Measurements from ENCODE around the gene KBTBD12.
"Not testable (repeated sequence)": the region's sequence is repeated elsewhere in the genome, so short reads cannot be mapped to it uniquely, and the experiment has no call there.

Gene KBTBD12, protein sequence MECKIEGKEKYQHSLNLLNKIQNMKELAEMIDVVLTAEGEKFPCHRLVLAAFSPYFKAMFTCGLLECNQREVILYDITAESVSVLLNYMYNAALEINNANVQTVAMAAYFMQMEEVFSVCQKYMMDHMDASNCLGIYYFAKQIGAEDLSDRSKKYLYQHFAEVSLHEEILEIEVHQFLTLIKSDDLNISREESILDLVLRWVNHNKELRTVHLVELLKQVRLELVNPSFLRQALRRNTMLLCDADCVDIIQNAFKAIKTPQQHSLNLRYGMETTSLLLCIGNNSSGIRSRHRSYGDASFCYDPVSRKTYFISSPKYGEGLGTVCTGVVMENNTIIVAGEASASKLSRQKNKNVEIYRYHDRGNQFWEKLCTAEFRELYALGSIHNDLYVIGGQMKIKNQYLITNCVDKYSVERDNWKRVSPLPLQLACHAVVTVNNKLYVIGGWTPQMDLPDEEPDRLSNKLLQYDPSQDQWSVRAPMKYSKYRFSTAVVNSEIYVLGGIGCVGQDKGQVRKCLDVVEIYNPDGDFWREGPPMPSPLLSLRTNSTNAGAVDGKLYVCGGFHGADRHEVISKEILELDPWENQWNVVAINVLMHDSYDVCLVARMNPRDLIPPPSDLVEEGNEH

DNA sequence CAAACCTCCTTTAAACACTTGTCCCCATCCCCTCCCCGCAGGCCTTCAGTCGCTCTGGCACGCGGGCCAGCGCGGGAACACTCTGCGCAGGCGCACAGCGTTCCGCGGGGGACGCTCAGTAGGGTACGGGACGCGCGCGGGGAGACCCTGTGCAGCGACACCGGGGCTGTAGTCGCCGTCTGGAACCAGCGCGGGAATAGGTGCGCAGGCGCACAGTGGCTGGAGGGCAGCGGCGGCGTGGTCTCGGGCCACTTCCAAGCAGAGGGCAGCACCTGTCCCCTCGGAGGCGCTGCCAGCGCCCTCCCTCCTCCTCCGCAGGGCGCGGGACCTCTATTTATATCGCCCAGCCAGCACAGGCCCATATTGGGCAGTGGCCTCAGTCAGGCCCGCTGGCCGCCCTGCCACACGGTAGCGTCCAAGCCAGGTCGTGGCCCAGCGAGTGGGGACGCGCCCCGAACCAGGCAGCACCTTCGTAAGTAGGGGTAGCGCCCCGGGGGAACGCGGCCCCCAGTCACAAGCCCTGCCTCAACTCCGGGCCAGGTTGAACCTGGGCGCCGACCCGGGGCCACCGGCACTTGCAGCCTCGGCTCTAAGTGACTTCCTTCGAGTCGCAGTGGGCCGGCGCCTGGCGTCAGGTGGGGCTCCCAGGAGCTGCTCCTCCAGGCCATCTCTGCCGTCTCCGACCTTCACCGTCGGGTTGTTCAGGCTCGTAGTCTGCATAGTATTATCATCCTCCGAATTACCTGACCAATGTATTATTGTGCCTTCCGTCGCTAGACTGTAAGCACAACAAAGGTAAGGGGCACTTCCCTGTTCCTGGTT, at the start of gene KBTBD12:
Gene KBTBD12, plus strand, starts transcription at position 118 of the 822 bp plus-strand sequence. CDS start 7,830 bp downstream, outside the sequence.
- DNase-seq (ENCODE audit: extremely low read depth in 1 of 2, low read depth in 1 of 2): no peak

DNA sequence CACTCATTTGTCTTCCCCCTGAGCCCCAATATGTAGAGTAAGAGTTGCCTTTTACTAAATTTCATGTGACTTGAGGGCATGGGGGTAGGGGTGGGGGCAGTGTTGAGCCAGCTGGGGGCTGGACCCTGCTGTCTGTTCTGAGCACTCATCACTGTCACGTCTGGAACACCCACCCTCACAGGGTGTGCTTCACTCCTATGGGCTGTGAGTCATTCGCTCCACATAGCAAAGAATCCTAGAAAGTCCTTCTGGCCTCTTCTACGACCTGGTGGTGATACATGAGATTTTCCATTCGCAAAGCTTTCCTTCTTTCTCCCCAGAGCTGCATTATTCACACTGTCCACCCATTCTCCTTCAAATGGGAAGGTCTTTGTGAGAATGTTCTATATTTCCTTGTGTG, 49.1 kb upstream of the KBTBD12 start:
- DNase-seq (ENCODE audit: extremely low read depth in 1 of 2, low read depth in 1 of 2): no peak

DNA sequence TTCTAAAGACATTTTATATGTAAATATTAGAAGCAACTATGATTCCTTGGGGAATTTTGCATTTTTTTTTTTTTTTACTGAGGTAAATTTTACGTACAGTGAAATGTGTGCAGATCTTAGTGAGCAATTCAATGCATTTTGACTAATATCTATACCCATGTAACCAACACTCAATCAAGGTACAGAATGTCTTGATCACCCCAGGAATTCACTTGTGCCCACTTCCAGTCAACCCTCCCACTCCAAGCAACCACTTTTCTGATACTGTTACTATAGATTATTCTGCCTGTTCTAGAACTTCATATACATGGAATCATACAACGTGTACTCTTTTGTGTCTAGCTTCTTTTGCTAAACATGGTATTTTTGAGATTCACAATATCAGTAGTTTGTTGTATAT, 47.6 kb upstream of the KBTBD12 start:
- DNase-seq (ENCODE audit: extremely low read depth in 1 of 2, low read depth in 1 of 2): no peak

DNA sequence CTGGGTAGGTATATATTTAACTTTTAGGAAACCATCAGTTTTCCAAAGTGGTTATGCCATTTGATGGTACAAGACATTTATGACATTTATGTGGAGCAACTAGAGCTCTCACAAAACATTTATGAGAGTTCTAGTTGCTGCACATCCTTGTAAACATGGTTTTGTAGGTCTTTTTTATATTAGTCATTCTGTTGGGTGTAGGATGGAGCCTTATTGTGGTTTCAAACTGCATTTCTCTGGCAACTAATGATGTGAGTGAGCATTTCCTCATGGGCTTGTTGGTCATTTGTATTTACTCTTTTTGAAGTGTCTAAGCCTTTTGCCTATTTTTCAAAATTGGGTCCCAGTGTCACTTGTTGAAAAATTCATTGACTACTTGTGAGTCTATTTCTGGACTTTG, 47.0 kb upstream of the KBTBD12 start:
- no peak for DNase-seq (ENCODE audit: extremely low read depth in 1 of 2, low read depth in 1 of 2)

DNA sequence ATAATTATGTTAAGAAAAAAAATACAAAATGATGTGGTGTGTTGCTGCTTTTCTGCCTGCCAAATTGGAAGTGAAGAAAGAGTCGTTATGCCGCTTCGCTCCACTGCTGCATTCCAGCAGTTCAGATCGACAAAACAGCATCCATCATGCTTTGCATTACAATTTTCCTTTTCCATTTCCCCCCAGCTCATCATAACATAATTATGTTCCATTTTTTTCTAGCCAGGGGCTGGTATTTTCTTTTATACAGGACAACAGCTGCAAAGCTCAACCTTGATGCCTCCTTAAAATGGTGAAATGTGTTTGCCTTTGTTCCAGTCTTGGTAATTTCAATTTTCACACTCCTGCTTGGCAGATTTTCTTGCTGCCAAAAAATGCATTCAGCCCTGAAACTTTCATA, 44.9 kb upstream of the KBTBD12 start:
- no peak for DNase-seq (ENCODE audit: extremely low read depth in 1 of 2, low read depth in 1 of 2)

DNA sequence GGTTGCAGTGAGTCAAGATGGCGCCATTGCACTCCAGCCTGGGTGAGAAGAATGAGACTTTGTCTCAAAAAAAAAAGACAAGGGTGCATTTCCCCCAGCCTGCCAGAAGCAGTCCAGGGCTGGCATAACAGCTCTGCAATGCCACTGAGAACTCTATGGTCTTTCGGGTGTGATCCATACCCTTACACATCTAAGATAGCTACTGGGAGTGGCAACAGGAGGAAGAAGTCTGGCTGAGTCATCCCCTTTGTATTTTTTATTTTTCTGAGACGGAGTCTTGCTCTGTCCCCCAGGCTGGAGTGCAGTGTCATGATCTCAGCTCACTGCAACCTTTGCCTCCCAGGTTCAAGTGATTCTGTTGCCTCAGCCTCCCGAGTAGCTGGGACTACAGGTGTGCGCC, 40.9 kb upstream of the KBTBD12 start:
- not testable (repeated sequence) for DNase-seq (ENCODE audit: extremely low read depth in 1 of 2, low read depth in 1 of 2)

DNA sequence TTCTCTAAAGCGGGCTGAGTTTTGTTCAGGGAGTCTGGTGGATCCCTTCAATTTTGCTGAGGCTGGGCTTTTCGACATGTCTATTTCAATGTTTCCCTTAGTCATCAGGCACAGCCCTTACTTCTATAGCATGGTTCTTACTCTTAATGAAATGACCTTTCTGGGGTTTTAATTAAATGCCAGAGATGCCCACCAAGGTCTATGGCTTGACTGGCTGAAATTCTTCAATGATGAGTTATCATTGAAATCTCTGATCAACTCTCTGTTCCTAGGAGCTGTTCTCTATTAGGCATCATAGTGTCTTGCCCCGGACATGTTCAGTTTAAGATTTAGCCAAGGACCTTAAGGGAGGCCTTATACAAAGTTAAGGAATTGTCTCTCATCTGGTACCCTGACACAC, 33.4 kb upstream of the KBTBD12 start:
- DNase-seq (ENCODE audit: extremely low read depth in 1 of 2, low read depth in 1 of 2): no peak

DNA sequence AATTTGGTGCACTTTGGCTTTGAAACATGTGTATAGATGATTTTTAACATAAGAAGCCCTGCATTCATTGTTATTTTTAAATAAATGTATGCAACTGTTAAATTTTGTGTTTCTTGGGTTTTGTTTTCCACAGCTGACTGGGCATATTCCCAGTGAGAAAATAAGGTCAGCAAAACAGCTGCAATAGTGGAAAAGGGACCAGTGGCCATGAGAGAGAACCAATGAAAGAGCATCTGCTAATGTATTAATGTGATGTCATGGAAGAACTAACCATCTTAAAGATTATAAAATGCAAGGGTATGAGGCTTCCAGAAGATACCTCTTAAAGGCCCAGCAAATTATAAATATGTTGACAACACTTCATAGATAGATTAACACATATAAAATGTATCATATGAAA, 31.0 kb upstream of the KBTBD12 start:
- DNase-seq (ENCODE audit: extremely low read depth in 1 of 2, low read depth in 1 of 2): no peak

DNA sequence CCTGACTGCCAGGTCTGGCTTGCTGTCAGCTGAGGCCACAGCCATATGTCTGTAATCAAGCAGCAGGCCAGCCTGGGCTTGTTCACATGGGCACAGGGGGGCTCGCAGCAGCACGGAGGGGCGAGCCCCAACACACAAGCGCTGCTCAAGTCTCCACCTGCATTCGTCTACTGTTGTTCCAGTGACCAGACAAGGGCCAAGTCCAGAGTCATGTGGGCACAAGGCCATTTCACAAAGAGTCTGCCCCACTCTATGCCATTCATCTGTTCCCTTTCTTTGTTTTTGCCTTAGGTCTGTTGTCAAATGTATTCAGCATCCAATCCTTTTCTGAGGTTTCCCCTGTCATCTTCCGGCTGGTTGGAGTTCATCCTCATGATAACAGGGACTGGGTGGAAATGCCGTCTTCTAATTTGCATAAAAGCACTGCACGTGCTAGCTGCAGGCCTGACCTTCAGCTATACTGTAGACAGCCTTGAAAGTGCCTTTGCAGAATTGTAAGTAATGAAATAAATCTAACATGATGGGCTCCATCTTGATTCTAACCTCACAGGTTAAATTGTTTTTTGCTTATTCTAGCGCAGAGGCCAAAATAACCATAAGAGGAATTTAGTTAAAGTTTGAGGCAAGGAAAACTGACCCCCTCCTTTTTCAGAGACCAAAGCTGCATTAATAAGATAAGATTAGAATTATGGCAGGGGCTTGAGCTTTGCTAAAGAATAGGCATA, 28.6 kb upstream of the KBTBD12 start:
- DNase-seq (ENCODE audit: extremely low read depth in 1 of 2, low read depth in 1 of 2): no peak

DNA sequence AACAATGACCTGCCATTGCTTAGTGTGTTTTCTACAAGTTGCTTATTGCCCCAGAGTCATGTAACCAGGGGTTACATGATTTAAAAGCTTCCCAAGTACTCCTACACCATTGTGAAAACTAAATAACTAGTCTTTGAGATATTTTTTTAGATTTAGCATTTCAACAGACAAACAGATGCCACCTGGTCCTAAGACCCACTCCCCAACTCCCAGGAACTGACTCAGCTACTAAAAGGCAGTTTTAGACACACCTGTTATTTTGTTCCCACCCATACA, 28.1 kb upstream of the KBTBD12 start:
- no peak for DNase-seq (ENCODE audit: extremely low read depth in 1 of 2, low read depth in 1 of 2)

DNA sequence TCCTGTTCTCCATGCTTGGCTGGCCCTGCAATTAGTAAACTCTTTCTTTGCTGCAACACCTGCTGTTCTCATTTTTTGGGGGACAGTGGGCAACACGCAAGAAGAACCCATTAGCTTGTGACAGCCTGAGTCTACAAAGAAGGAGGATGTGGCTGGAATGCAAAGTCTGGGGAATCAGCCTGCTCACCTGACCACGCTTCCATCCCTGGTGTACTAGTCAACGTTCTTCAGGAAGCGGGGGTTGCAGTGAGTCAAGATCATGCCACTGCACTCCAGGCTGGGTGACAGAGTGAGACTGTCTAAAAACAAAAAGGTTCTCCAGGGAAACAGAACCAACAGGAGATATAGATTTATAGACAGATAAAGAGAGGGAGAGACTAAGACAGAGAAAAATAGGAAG, 27.7 kb upstream of the KBTBD12 start:
- no peak for DNase-seq (ENCODE audit: extremely low read depth in 1 of 2, low read depth in 1 of 2)

DNA sequence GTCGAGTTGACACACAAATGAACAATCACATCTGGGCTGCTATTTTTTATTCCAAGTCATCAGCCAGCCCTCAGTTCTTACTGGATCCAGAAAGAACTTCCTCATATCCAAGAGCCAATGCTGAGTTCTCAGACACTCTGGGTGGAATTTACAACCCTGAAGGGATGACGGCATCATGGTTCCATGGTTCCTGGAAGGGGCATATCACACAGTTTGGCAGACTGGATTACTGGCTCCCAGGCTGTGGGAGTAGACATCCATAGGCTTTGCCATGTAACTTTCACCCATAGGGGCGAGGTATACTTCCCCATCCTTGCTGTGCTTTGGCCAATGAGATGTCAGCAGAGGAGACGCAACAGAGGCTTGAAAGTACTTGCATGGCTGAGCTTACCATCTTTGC, 26.9 kb upstream of the KBTBD12 start:
- DNase-seq (ENCODE audit: extremely low read depth in 1 of 2, low read depth in 1 of 2): no peak

DNA sequence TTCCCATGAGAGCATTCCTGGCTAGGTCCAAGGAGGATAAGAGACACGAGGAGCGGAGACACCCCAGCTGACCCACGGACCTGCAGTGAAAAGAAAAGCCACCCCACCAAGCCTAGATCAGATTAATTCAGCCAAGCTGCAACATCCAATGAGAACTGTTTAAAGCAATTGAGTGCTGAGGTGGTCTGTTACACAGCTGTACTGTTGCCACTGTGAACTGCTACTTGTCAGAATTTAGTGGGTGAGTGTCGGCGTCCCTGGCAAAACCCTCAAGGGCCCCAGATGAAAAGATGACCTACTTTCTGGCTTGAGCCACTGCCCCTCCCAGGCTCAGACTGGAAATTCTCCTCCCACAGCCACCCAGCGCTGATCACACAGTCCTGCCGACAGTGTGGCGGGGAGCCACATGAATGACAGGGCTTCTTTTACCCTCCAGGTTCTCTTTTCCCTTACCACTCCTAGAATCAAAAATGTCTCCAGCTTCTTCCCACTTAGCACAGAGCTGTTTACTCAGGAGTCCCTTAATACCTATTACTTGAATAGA, 26.4 kb upstream of the KBTBD12 start:
- no peak for DNase-seq (ENCODE audit: extremely low read depth in 1 of 2, low read depth in 1 of 2)

DNA sequence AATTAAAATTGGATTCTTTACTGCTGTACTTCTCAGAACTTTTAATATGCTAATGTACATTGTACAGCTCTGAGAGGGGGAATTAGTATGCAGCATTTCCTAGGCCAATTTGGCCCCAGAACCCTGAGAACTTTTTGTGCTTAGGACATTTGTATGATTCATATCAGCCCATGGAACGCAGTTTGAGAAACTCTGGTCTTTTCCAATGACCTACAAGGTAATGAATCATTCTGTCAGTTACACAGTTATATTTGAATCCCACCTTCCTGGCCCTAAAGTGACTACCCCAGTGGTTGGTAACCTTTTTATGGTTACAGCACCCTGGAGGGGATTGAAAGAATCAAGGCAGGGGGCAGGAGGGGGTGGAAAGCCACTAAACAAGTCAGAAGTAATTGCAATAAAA, 25.6 kb upstream of the KBTBD12 start:
- no peak for DNase-seq (ENCODE audit: extremely low read depth in 1 of 2, low read depth in 1 of 2)

DNA sequence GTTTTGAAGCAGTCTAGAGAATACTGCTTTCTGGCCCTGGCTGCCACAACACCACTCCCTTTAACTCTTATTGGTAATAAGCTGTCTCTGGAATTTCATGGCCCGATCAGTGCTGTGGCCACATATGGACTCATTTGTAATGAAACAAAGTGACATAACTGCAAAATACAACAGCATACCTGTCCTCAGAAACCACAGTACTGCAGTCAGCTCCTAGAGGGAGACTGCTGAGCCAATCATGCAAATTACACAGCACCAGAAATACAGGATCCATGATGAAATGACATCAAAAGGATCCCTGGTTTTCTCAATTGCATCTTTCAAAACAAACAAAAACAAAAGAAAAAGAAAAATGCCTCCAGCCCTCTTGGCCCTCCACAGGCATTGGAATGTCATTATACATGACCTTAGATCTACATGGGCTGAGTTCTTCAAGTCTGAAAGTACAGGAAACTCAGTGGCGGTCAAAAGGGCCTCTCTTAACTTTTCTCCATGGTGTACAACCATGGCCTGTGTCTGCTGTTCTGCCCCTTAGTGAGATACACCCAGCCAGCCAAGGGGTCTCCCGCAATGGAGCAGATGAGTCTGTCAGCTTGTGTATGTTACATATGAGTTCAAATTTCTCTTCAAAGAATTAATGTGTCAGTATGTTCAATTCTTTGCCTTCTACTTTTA, 24.9 kb upstream of the KBTBD12 start:
- DNase-seq (ENCODE audit: extremely low read depth in 1 of 2, low read depth in 1 of 2): no peak

DNA sequence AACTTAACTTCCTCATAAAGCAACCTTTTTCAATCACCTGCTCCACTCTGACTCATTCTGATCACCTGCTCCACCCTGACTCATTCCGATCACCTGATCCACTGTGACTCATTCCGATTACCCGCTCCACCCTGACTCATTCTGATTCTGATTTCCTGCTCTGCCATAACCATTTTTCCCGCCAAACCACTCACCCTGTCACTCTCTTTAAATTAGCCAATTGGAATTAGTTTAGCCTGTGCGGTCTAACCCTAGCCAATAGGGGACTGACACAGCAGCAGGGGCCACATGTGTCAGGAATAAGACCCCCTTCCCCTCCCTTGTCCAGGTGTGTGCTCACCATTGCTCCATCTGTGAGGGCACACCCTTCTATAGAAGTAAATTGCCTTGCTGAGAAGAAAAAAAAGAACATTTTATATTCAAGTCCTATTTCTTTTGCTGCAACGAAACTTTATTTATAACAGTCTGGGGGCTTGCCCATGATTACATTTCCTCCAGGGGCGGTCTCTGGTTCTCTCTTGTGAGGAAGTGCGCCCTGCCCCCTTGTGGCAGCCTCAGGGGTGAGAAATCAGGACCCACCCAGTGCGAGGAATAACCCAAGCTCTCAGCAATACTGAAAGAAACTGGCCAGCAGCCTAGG, 24.3 kb upstream of the KBTBD12 start:
- peak in 1 of 2 donors; percentile 24 for DNase-seq (ENCODE audit: extremely low read depth in 1 of 2, low read depth in 1 of 2)

DNA sequence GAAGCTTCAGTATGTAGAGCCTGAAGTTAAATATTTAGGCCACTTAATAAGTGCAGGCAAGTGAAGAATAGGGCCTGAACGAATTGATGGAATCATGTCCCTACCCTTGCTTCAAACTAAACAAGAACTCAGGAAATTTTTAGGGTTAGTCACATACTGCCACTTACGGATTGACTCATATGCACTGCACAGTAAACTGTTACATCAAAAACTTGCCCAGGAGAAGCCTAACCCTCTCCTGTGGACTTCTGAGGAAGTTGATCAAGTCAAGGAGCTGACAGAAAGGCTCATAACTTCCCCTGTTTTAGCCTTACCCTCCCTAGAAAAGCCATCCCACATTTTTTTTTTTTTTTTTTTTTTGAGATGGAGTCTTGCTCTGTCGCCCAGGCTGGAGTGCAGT, 20.6 kb upstream of the KBTBD12 start:
- no peak for DNase-seq (ENCODE audit: extremely low read depth in 1 of 2, low read depth in 1 of 2)

DNA sequence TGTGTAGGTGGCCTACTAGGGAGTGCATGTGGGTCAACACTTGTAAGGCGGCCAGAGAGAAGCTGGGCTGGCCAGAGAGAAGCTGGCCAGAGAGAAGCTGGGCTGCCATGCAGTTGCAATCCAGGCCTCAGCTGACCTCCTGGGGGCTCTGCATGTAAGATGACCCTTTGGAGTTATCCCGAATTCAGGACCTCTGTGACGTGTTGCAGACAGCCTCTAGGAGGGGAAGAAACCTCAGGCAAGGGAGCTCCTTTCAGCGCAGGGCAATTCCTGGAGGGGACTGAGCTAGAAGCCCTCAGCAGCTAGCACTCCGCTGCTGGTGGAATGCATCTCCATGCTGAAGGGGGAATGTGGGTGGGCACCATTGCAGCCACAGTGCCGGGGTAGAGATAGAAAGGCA, 15.8 kb upstream of the KBTBD12 start:
- no peak for DNase-seq (ENCODE audit: extremely low read depth in 1 of 2, low read depth in 1 of 2)

DNA sequence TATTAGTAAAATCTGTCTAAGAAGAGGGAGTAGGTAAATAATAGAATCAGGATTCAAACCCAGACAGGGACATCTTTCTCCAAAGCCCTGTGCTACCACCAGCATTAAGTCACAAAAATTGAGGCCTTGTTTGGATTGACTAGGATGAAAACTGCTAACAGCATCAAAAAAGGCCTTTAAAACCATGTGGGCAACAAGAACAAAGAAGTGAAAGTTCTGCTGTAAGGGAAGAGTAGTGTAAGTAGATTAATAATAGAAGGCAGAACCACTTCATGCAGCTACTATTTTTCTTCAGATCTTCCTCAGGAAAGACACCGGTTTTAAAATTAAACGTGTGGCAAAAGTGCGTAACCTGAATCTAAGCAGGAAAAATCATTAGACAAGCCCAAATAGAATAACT, 15.3 kb upstream of the KBTBD12 start:
- no peak for DNase-seq (ENCODE audit: extremely low read depth in 1 of 2, low read depth in 1 of 2)

DNA sequence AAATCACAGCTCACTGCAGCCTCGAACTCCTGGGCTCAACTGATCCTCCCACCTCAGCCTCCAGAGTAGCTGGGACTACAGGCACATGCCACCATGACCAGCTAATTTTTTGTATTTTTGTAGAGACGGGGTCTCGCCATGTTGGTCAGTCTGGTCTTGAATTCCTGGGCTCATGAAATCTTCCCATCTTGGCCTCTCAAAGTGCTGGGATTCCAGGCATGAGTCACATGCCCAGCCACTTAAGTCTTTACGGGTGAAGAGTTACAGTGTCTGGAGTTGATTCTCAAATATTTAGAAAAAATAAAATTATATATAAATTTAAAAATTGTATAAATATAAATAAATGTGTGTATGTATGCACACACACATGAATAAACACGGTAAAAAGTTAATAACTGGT, 14.5 kb upstream of the KBTBD12 start:
- no peak for DNase-seq (ENCODE audit: extremely low read depth in 1 of 2, low read depth in 1 of 2)

Measured in stimulated activated CD8-positive, alpha-beta memory T cell treated with anti-CD3 and anti-CD28 coated beads, Interleukin-7, amount 100 ng/mL, for 48 hours (primary cell).